Embryonic facial prominence (tissue), 1 donor: ENCODE measurements around the gene CBLN4.

Source experiments
- DNase-seq: peaks from one replicate; pipeline ENCODE4 v3.0.0-alpha.2; 2016; ENCODE audit errors: extremely low spot score

Gene CBLN4

DNA sequence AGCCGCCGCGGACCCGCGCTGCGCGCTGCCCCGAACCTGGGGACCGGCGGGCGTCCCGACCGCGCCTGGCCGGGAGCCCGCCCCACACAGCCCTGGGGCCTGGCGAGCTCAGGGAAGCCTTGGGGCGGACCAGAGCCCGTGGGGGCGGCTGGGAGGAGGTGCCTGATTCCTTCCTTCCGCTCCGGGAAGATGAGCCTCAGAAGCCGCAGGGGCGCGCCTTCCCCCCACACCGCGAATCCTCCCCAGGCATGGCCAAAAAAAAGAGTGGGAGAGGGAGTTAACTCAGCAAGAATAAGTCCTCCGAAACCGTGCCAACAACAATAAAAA, at the start of gene CBLN4:
Gene CBLN4 (minus strand): TSS at position 131 of the 327 bp plus-strand sequence. CDS start 1,348 bp downstream, outside the sequence.
- DNase-seq: no peak

DNA sequence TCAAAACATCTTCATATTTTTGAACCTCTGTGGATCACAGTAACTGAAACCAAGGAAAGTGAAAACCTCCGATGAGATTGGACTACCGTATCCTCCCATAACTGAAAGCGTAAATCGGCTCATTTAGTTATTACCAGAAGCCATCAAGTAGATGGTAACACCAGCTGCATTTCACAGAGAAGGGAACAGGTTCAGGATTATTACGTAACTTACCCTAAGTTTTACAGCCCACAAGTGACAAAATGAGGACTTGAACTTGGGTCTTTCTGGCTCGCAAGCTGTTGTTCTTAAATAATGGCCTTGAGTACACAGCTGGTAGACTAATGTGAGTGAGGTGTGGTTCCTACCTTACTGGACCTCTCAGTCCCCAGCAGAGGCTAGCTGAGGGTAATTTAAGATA, 37.9 kb upstream of the CBLN4 start:
- no peak for DNase-seq

DNA sequence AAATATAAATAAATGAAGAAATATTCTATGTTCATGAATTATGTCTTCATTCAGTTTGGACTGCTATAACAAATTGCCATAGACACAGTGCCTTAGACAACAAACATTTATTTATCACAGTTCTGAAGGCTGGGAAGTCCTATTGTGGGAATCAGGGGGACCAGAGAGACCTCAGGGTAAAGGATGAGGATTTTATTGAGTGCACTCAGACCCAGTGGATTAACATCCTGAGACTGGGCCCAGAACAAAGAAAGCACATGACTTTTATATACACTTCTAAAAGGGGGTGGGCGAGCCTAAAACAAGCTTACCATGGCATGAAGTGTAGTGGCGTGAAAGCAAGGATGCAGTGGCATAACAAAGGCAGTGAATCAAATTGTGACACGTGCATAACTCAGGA, 26.9 kb upstream of the CBLN4 start:
- DNase-seq: no peak

DNA sequence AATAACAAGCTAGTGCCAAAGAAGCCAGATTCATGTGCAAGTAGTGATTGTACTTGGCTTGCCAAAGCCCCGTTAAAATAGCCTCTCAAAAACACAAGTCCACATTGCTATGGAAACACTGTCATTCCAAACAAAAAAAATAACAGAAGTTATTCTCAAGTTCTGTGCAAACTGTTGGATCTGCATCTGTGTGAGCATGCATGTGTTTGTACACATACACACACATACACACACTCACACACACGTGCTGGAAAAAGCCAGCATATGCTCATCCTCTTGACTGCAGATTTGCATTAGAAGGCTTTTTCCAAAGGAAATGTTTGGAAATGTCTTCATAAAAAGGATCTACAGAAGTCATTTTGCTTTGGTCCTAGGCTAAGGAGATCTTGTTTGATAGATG, 13.4 kb upstream of the CBLN4 start:
- no peak for DNase-seq

DNA sequence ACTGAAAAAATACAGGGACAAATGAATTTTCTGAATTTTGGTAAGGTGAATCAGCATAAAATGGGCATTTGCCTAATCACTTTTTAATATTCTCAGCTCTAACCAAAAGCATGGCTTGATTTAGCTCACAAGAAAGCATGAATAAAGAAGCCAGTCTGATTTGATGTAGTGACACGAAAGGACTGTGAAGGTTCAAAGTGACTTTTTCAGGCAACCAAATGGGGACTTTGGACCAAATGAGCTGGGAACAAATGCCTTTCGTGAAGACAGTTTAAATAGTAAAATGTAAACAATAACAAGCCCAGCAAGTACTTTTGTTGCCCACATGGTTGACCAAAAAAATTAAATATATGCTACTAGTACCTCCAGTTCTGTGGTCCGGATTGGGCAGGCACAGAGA, 12.9 kb upstream of the CBLN4 start:
- DNase-seq: no peak

DNA sequence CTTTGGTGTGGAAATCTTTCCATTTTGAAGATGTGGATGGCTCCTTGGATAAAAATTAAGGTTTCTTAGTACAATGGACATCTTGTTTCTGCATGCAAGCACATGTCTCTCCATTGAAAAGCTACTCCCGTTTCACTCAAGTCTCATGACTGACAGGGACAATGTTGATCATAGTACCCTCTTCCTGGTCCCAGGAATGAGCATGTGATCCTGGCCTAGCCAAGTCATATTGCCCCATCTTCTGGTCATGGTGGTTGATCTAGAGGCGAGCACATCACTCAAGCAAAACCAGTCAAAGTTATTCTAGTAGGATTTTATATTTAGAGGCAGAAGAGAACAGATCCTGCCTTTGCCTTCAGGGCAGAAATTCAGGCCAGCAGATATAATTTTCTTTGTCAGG, 12.2 kb upstream of the CBLN4 start:
- DNase-seq: no peak

DNA sequence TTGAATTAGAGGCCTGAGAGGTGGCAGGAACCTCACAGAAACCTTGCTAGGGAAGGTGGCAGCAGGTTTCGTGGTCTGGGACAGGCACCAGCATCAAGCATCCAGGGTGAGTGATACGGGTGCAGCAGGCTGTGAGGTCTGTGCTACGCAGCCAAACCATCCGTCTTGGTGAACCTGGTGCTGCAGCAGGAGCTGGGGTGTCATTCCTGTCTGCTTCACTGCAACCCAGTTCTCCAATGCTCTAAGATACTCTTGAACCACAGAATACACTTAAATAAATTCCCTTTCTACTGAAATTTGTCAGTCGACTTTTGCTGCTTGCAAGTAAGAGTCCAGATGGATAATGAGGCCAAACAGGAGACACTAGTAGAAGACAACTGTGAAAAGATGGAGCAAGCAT, 9.7 kb upstream of the CBLN4 start:
- DNase-seq: no peak

DNA sequence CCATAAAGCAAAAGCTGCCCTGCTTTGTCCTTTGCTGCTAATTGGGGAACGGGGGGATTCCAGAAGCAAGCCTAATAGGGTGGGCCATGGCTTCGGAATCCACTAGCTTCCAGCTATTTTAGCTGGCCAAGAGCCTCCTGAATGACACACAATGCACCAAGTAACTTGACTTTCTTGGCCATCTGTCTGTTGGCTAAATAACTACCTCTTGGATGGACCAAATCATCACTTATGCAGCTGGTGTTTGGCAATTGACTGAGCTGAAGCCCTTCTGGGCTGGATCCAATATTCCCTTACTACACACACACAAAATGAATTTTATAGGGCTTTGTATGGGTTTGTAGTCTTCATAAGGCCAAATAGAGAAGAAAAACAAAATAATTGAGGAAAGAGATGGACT, 8.8 kb upstream of the CBLN4 start:
- no peak for DNase-seq

DNA sequence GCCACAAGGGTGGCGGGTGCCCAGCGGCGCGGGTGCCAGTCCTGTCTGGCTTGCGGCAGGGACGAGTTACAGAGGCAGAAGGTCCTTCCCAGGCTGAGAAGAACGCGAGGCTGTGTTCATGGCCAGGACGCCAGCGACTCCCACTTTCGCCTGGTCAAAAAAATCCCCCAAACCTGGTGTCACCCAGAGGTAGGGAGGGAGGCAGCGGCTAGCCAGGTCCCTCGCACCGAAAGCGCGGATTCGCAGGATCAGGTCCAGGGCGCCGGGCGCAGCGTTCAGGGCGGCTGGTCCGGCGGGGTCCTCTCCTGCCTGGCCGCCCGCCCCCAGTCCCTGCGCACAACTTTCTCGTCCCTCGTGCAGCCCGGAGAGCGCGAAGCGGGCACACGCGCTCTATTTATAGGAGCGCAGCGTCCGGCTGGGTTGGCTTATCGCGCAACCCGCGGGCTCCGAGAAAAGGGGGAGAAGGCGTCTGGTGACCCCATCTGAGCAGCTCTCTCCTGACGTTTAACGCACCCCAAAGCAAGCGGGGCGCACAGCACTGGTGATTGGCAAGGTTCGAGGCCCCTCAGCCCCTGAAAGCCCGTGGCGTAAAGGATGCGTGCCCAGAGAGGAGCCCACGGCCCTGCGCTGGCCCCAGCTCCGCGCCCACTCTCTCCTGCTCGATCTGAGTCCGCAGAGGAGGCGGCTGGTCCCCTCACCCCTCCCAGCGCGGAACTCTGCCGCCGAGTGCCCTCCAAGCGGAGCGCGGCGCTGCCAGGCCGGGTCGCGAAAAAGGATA, 519 bp downstream of the CBLN4 start:
- DNase-seq: no peak

DNA sequence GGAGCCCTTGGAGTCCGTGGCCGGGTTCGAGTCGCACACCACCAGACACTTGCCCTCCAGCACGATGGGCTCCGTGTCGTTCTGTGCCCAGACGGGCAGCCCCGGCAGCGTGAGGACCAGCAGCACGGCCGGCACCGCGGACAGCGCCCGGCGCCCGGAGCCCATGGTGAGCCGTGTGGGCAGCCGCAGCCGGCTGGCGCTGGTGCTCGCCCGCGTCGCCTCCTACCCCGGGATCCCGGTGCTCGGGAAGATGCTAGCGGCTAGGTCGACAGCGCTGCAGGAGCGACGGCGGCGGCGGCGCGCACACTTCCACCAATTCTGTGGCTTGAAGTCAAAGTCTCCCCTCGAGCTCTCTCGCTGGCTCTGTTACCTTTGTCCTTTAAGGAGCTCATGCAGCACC, 1.3 kb downstream of the CBLN4 start:
- DNase-seq: no peak

DNA sequence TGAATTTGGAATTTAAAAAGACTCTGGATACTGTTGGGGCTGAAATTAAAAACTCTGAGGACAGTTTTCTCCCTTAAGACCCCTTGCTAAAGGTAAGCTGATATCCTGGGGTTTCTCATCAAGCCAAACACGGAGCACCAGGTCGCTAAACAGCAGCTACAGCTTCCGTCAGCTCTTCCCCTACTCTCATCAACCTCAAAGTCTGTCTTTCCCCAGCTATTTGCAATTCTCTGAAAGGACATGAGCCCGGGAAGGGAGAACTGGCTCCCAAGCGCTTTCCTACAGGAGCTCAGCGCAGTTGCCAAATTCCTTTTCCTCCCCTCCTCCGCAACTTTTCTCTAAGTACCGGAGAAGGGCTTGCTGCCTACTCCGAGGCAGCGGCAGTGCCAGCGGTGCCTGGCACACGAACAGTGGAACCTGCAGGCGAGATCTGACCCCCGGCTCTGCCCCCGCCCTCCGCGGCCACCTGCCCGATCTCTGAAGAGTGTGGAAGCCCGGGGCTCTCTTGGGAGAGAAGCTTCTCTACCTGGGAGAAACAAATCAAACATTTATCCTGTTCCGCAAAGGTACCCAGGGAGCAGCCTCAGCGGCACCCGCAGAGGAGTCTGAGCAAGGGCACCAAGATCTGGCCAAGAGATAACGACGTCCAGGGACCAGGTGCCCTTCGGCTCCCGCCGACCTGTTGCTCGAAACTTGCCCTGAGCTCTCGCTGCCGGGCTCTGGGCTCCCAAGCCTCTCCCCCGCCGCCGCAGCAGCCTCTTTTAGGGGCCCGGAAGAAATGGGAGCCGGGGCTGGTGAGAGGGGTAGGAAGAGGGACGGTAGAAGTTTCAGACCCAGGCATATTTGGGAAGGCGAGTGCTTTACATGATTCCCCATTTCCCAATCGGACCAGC, 2.2 kb downstream of the CBLN4 start:
- no peak for DNase-seq

DNA sequence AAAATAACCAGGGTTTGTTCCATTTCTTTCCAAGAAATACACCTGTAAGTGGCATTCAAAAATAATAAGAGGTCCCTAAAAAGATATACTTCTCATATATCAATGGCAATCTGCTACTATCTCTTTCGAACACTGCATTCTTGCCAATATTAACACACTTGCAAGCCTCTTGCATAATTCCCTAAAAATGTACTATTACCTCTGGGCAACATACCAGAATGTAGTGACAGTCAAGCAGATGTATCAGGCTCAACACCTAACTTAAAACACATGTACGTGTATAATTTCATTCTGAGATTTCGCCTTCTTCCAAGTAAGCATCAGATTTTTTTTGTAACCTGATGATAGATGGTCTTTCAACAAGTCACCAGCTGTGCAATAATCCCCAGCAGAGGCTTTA, 3.4 kb downstream of the CBLN4 start:
- no peak for DNase-seq

DNA sequence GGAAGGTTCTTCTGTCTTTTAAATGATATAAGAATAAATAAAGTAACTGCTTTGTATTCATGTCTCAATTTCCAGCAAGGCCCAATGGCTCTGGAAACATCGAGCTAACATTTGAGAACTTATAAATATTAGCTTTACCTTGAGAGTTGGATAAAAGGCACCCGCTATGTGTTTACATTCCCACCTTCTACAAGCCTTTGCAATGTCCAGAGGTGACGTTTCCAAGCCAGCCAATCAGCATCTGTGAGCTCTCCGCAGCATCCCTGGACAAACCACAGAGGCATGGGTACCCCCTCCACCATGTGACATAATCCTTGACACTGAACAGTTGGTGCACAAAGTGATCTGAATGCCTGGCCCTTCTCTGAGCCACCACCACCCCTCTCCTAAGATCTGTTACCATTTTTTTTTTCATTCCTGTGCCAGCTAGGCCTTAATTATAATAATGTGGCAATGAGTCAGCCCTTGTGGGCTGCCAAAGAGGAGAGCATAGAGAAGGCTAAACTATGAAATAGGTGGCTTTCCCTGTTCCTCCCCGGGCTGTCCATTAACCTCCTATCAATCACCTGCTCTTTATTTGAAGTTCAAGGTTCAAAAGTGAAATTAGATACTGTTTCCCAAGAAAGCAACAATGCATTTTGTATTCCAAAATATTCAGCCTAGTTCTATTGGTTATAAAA, 4.1 kb downstream of the CBLN4 start:
- no peak for DNase-seq

DNA sequence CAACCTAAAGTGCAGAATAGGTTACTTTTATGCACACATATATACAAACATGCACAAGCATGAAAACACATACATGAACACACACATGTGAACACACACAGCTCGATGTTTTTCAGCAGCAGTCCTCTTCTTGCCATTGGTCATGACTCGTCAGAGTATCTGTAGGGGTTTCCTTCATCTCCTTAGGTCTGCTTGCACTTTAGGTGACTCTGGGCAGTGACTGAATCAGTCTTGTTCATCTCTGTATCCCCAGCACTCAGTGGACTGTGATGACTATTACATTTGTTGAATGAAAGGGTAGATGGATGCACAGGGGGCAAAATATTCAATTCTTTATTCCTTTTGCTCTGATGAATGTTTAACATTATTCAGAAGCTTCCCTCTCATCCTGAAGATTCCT, 26.8 kb downstream of the CBLN4 start:
- no peak for DNase-seq

DNA sequence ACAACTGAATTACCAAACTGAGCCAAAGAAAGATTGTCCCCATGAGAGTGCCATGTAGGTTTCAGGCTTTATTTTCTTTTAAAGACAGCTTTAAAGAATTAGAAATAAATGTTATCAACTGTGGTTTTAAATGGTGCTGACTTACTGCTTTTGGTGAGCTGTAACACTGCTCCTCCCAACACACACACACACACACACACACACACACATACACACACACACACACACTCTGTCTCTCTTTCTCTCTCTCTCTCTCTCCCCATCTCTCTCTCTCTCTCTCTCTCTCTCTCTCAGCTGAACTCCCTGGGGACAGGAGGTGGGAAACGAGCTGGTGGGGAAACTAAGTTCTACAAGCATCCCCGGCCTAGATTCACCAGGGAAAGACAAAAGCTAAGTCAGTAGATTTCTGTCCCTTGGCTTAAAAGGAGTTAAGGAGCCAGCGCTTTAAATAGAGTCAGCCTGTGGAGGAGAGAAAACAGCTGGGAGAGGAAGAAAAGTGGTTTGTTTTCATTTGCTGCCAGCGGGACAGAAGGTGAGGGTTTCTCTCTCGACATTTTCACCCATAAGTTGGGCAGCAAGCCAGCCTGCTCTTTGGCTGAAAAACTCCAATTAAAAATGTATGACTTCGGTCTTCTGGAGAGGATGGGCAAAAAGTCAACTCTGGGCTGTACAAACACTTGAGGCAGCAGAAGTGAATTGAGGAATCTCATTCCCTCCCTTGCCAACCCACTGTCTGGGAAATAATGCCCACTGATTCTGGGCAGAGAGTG, 27.4 kb downstream of the CBLN4 start:
- peak; percentile 18 for DNase-seq

DNA sequence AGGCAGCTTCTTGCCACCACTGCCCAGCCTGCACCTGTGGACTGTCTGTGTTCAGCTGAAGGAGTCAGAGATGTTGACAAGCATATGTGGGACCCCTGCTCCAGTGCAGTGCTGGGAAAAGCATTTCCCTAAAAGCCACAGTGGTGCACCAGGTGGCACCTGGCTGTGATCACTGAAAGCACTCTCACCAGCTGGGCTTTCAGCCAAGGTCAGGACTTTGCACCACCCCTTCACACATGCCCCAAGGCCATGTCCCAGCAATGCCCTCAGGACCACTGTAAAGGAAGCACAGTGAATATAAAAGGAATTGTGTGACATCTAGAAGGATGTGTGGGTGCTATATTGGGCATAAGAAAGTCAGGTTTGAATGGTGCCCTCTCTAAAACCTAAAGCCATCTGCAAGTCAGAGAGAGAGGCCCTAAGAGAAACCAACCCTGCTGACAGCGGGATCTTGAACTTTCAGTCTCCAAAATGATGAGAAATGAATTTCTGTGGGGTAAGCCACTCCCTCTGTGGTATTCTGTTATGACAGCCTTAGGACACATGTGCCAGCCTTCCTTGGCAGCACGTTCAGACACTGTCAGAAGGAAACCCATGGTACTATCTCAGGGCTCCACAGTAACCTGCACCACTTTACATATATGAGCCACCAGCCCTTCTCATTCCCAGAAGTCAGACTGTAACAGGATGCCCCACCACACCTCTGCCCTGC, 30.7 kb downstream of the CBLN4 start:
- DNase-seq: no peak

DNA sequence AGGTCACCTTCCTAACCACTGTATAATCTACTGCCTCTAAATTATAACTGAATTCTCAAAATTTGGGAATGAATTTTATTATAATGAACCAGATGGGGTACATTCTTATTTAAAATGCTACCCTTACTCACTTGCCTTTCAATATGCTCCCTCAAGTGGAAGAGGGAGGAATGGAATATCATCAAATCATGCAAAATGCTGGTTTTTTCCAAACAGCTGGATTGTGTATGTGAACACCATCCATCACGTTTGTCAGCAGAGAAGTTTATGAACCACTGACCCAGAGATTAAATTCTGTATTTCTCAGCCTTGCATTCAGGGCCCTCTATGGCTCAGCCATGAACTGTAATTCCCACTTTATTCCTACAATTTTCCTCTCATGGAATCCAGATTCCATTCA, 40.5 kb downstream of the CBLN4 start:
- no peak for DNase-seq

DNA sequence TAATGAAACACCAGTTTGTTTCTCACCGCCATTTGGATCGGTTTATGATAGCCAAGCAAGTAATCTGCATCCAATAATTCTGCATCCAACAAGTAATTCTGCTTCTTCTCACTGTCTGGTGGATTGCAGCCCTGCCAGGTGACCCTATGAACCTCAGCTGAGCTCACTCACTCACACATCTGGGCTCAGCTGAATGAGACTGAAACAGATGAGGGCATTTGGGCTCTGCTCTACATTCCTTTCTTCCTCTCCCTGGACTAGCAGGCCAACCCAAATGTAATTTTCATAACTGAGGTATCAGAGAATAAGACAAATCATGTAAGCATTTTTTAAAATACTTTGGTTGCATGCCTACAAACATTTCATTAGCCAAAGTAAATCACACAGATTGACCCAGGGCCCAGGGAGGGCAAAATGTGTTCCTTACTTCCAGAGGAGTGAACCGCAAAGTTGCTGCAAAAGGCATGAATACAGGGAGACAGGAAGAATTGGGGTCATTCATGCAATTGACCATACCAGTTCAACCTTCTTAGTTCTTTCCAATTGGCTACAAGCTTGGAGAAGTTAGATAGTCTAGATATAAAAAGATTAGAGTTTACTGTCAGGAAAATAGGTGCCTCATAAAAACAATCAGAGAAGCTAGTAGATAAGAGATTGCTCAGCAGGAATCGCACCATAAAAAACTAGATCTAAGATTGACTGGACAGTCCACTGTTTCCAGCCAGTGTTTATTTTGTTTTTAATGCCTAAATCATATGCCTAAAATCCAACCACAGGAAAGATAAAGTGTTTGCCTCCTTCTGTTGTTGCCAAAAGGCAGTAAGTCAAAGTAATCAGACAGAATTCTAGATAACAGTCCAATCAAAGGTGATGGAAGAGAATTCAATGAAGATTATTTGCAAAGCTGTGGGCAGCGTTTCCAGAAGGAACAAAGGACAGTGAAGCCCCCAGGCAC, 43.7 kb downstream of the CBLN4 start:
- DNase-seq: no peak

DNA sequence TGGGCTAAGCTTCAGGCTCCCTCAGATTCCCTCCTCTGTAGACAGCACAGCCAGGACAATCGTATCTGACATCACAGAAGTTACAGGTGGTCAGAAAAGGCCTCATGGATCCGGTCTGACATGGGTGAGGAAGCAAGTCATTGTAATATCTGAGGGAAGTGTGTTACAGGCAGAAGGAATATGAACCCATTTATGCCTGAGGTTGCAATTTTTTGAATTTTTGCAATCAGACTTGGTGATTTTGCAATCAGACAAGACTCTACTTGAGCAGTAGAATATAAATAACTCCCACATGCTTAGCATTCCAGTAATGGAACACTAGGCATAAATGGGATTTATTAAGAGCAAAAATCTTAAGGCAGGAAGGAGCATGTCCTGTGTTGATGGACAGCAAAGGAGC, 52.1 kb downstream of the CBLN4 start:
- DNase-seq: no peak

DNA sequence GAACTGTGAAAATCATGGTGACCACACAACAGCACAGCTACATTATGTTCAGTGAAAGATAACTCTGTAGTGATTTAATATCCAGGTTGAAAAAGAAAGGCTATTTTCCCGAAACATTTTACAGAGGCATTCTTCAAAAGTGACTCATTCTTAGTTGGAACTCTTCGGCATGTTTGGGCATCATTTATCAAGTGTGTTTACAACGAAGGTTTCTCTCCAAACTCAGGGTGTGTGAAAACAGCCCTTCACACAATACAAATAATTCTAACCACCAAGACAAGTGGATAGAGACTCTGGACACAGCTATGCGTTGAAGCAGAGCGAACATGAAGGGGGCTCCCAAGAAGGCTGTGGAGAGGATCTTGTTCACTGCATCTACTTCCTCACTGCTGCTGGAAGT, 57.6 kb downstream of the CBLN4 start:
- no peak for DNase-seq
